ENCODE results near the gene ALOX5.
"Not testable (repeated sequence)": the region's sequence is repeated elsewhere in the genome, so short reads cannot be mapped to it uniquely, and the experiment has no call there.

The ALOX5 gene

DNA sequence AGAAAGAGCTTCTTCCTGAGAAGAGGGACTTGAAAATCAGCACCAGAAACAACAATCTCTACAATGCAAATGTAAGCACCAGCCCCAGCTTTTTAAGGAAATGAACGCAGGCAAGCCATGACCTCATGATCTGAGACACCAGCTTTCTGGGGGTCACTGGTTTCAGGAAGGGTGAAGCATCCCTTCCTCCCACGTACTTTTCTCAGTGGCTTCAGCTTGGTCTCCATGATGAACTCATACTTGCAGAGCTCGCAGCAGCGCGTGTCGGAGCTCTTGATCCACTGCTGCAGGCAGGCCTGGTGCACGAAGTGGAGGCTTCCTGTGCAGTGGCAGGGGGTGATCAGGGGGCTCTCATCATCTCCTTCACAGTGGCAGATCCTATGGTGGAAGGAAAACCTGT, 87.0 kb downstream of the ALOX5 start:
- no peak for DNase-seq (ENCODE audit: low read depth in 4 of 4, low spot score in 1 of 4)

DNA sequence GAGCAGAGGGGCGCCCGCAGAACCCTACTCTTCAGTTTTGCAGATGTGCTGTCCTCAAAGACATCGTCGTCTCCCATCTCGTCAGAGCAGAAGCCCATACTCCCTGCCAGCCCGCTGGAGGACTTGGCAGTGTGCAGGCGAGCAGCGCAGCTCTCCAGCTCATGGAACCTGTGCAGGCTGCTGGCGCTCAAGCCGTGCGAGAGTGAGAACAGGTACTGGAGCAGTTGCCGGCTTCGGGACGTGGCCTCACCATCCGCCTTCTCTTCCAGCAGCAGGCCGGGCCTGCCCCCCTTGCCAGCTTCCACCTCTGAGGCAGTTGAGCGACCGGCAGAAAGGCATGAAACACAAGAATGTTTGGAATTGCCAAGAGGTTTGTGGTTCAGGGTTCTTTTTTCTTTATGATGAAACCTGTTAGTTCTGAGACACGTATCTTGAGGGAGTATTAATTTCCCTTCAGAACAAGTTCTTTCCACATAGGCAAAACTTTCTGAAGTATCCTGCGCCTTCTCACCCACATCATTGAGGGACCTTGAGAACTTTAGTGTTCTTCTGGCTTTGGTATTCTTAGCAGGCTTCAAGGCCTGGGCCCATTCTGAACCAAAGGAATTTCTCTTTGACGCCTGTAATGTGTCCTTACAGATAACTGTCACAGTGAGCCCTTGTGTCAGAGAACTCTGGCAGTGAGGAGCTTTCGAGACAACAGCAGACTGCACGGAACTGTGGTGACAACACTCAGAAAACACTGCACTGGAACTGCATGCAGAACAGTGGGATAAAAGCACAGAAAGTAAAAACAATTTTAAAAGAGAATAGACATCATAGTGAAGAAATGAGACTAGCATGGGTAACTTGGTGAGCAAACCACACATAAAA, 89.5 kb downstream of the ALOX5 start:
- DNase-seq (ENCODE audit: low read depth in 4 of 4, low spot score in 1 of 4), result no peak

- peak; percentile 42 to 68 (median 58) for DNase-seq (ENCODE audit: low read depth in 4 of 4, low spot score in 1 of 4)
These were observed 91.0 kb downstream of the ALOX5 start for GRCh38 chr10:45464958-45465567.

- no peak for DNase-seq (ENCODE audit: low read depth in 4 of 4, low spot score in 1 of 4)
These were observed 92.8 kb downstream of the ALOX5 start for GRCh38 chr10:45466784-45467183.

DNA sequence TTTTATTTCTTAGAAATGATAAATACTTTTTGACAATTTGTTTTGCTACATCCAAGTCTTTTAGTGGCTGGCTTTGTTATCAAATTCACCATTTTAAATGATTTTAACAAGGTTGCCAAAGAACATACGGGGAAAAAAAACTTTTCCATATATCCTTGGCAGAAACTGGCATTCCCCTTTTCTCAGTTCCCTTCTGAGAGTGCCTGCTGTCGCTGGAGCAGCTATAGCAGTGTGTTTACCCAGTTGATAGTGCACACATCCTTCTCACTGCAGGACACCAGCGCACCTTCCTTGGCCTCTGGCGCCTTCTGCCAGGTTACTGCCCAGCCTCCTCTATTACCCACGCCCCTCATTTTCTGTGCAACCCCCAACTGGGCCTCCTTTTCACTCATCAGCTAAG, 94.1 kb downstream of the ALOX5 start:
- DNase-seq (ENCODE audit: low read depth in 4 of 4, low spot score in 1 of 4), result no peak

- DNase-seq (ENCODE audit: low read depth in 4 of 4, low spot score in 1 of 4), result peak in 2 of 4 experiments; percentile 2 to 12
These were observed 96.3 kb downstream of the ALOX5 start for GRCh38 chr10:45470098-45471012.

- DNase-seq (ENCODE audit: low read depth in 4 of 4, low spot score in 1 of 4), result no peak
These were observed 97.0 kb downstream of the ALOX5 start for GRCh38 chr10:45471059-45471458.

DNA sequence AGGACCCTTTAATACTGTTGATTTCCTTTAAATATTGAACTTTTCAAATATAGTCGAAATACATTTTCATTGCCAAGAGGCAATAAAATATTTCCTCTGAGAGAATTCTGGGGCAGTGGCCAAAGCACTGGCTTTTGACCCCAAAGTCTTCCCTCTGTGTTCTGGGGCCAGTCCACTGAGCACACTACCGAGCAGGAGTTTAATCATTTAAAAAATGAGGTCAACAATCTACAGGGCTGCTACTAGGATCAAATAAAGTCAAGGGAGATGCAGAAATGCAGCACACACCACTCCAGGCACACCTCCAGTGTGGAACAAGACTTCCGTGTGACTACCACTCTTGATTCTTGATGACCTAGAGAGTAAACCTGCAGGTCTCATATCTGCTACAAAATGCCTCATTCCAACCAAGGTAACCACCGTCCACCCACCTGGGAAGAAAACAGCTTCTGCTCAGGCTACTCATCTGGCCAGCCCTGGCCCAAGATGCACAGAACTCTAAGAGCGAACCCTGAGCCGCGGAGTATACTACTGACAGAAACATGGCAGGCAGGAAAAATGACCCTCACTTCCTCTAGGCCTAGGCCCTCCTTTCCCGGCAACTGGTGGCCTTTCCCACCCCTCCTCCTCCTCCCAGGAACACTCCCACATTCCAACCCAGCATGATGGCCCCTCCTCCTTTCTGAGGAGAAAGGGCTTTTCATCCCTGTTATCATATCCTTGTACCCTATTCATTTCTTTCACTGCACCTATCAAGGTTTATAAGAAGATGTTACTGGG, 97.7 kb downstream of the ALOX5 start:
- no peak for DNase-seq (ENCODE audit: low read depth in 4 of 4, low spot score in 1 of 4)

DNA sequence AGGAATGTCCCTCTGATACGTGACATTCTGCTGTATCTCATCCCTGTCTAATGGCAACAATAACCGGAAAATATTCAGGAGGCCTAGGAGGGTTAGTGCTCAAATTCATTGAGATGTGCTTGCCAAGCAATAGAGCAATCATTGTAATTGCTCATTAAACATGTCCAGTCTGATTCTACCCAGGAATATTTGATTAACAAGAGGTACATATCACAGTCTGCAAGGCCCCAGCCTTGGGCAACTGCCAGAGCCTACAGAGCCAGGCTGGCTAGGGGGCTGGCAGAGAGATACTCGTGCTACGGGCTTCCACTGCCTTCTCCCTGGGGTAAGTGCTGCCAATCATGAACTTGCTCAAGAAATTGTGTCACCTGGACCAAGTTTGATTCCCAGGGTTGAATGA, 99.1 kb downstream of the ALOX5 start:
- DNase-seq (ENCODE audit: low read depth in 4 of 4, low spot score in 1 of 4), result no peak

DNA sequence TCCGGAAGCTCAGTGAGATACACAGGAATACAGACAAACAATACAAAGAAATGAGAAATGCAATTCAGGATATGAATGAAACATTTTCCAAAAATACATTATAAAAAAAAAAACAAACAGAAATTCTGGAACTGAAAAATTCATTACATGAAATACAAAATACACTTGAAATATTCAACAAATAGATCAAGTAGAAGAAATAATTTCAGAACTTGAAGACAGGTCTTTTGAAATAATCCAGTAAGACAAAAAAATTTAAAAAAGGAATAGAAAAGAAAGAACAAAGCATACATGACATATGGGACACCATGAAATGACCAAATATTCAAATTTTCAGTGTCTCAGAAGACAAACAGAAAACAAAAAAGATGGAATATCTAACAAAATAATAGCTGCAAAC, 102.5 kb downstream of the ALOX5 start:
- no peak for DNase-seq (ENCODE audit: low read depth in 4 of 4, low spot score in 1 of 4)

DNA sequence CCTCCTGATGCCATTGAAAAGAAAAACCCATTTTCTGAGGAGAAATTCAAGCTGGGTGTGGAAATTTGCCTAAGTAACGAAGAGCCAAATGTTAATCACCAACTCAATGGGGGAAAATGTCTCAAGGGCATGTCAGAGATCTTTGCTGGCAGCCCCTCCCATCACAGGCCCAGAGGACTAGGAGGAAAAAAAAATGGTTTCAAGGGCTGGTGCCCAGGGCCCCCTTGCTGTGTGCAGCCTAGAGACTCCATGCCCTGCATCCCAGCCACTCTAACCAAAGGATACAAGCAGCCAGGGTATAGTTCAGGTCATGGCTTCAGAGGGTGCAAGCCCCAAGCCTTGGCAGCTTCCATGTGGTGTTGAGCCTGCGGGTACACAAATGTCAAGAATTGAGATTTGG, 106.3 kb downstream of the ALOX5 start:
- no peak for DNase-seq (ENCODE audit: low read depth in 4 of 4, low spot score in 1 of 4)

GRCh38 chr10:45481100-45481499, 107.1 kb downstream of the ALOX5 start:
- DNase-seq (ENCODE audit: low read depth in 4 of 4, low spot score in 1 of 4), result not testable (repeated sequence)

DNA sequence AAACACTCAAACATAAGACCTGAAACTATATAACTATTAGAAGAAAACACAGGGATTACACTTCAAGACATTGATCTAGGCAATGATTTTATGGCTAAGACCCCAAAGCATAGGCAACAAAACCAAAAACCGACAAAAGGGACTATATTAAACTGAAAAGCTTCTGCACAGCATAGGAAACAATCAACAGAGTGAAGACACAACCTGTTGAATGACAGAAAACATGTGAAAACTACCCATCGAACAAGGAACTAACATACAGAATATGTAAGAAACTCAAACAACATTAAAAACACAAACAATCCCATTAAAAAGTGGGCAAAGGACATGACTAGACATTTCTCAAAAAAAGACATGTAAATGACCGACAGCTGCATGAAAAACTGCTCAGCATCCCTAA, 109.0 kb downstream of the ALOX5 start:
- DNase-seq (ENCODE audit: low read depth in 4 of 4, low spot score in 1 of 4), result no peak

GRCh38 chr10:45487735-45488134, 113.7 kb downstream of the ALOX5 start:
- DNase-seq (ENCODE audit: low read depth in 4 of 4, low spot score in 1 of 4), result no peak

- DNase-seq (ENCODE audit: low read depth in 4 of 4, low spot score in 1 of 4), result no peak
These were observed 114.3 kb downstream of the ALOX5 start for GRCh38 chr10:45488365-45488764.

GRCh38 chr10:45490277-45490676, 116.3 kb downstream of the ALOX5 start:
- no peak for DNase-seq (ENCODE audit: low read depth in 4 of 4, low spot score in 1 of 4)

- no peak for DNase-seq (ENCODE audit: low read depth in 4 of 4, low spot score in 1 of 4)
These were observed 117.0 kb downstream of the ALOX5 start for GRCh38 chr10:45491061-45491460.

All from stimulated activated CD4-positive, alpha-beta T cell treated with anti-CD3 and anti-CD28 coated beads, Interleukin-1b, Interleukin-23, amount 100 ng/mL, for 24 hours (primary cell).